ENCODE data around the gene SF3A1. TPM values are rescaled to one million over a fixed set of nuclear protein-coding genes. Genes with fewer than 3 reads are reported as not detected.

Gene SF3A1
- total and polyA plus RNA-seq, 3 experiments from 2014 or later = 139 to 241 (median 235) TPM

DNA sequence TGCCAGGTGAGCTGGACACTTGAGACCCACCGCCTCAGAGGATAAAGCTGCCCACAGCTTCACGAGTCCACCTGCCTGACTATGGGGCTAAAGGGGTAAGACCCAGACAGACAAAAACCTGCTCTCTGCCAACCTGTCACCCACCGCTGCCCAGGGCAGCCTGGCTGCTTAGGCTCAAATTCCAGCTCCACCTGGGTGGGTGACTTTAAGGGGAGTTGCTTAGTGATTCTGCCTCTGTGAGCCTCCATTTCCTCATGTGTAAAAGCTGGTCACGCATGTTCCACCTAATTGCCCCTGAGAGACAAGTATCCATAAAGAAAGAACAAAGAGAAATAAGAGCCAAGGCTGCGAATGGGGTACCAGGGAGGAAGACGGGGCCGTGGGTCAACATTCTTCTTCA, 63.7 kb downstream of the SF3A1 start:
- Histone ChIP-seq H3K36me3 (ENCODE audit: insufficient read depth, low read length) (peaks cover 34% of the 10 kb centered on the region), H3K4me3 (ENCODE audit: low read length) (no peak overlapping the region), H3K27me3 (ENCODE audit: insufficient read depth, low read length, poor library complexity, severe bottlenecking) (no peaks in the 10 kb centered on the region), H3K4me1 (ENCODE audit: insufficient read depth, low read length) (peaks cover 58% of the 10 kb centered on the region), H3K27ac (ENCODE audit: low read depth, low read length) (no peak overlapping the region), H3K9me3 (ENCODE audit: low read length) (no peaks in the 10 kb centered on the region)
- H3K36me3 Mint-ChIP-seq = peaks cover 2 to 73% (median 12%) of the 10 kb centered on the region in 3 donors
- peaks cover 0 to 1% of the 10 kb centered on the region in 2 donors for H3K27me3 Mint-ChIP-seq
- no peak for DNase-seq
- no peak overlapping the region for H3K4me3 Mint-ChIP-seq
- peak overlapping the region in 1 of 8 donors; percentile 35 for H3K27ac Mint-ChIP-seq
- CTCF ChIA-PET = interaction anchor here (0.8 to 6.8 kb wide), 3 partner anchors 13 to 185 kb away, joined by 3 to 98 read pairs (median 3); no protein-coding TSS in a partner anchor
- H3K9me3 Mint-ChIP-seq = no peaks in the 10 kb centered on the region
- POLR2A ChIA-PET = interaction anchor here (6.2 kb wide), 1 partner anchor 62 kb away, joined by 48 read pairs; the partner anchor contains the start of genes CCDC157 and SF3A1
- peaks cover 40 to 53% (median 42%) of the 10 kb centered on the region in 3 donors for H3K4me1 Mint-ChIP-seq

GRCh38 chr22:30292069-30292970, 64.4 kb downstream of the SF3A1 start:
- ChIA-PET CTCF (interaction anchor here (0.7 to 9.0 kb wide), 6 partner anchors 14 to 184 kb away, joined by 3 to 246 read pairs (median 3); partner anchors contain the start of gene RNF215), POLR2A (interaction anchor here (0.6 to 6.2 kb wide), 4 partner anchors 14 to 63 kb away, joined by 3 to 48 read pairs (median 46); partner anchors contain the start of genes CCDC157, SF3A1 and TBC1D10A)
- DNase-seq = no peak
- no peak overlapping the region for H3K4me3 Mint-ChIP-seq
- Histone ChIP-seq H3K4me1 (ENCODE audit: insufficient read depth, low read length) (peaks cover 54% of the 10 kb centered on the region), H3K27me3 (ENCODE audit: insufficient read depth, low read length, poor library complexity, severe bottlenecking) (no peaks in the 10 kb centered on the region), H3K36me3 (ENCODE audit: insufficient read depth, low read length) (peaks cover 30% of the 10 kb centered on the region), H3K27ac (ENCODE audit: low read depth, low read length) (no peak overlapping the region), H3K4me3 (ENCODE audit: low read length) (no peak overlapping the region), H3K9me3 (ENCODE audit: low read length) (no peaks in the 10 kb centered on the region)
- H3K36me3 Mint-ChIP-seq = peaks cover 2 to 66% (median 12%) of the 10 kb centered on the region in 3 donors
- peaks cover 0 to 1% of the 10 kb centered on the region in 2 donors for H3K27me3 Mint-ChIP-seq
- peak overlapping the region in 4 of 8 donors; percentile 61 to 95 (median 79) for H3K27ac Mint-ChIP-seq
- H3K9me3 Mint-ChIP-seq = no peaks in the 10 kb centered on the region
- H3K4me1 Mint-ChIP-seq = peaks cover 38 to 51% (median 40%) of the 10 kb centered on the region in 3 donors

GRCh38 chr22:30291058-30291892, 65.4 kb downstream of the SF3A1 start:
- Histone ChIP-seq H3K36me3 (ENCODE audit: insufficient read depth, low read length) (peaks cover 25% of the 10 kb centered on the region), H3K9me3 (ENCODE audit: low read length) (no peaks in the 10 kb centered on the region), H3K27ac (ENCODE audit: low read depth, low read length) (no peak overlapping the region), H3K4me1 (ENCODE audit: insufficient read depth, low read length) (peaks cover 48% of the 10 kb centered on the region), H3K4me3 (ENCODE audit: low read length) (no peak overlapping the region), H3K27me3 (ENCODE audit: insufficient read depth, low read length, poor library complexity, severe bottlenecking) (no peaks in the 10 kb centered on the region)
- Mint-ChIP-seq H3K27ac (peak overlapping the region in 6 of 8 donors; percentile 47 to 96 (median 90)), H3K4me1 (peaks cover 30 to 47% (median 32%) of the 10 kb centered on the region in 3 donors), H3K4me3 (peak overlapping the region in 3 of 7 donors; percentile 19 to 95 (median 31)), H3K36me3 (peaks cover 2 to 60% (median 12%) of the 10 kb centered on the region in 3 donors), H3K9me3 (no peaks in the 10 kb centered on the region), H3K27me3 (peaks cover 0 to 1% of the 10 kb centered on the region in 2 donors)
- ChIA-PET POLR2A (interaction anchor here (0.6 to 6.2 kb wide), 5 partner anchors 11 to 64 kb away, joined by 3 to 48 read pairs (median 45); partner anchors contain the start of genes CCDC157, SF3A1 and TBC1D10A), CTCF (interaction anchor here (0.7 to 9.0 kb wide), 11 partner anchors 9 to 195 kb away, joined by 3 to 246 read pairs (median 5); partner anchors contain the start of genes CCDC157, RNF215 and SF3A1)
- DNase-seq = no peak

DNA sequence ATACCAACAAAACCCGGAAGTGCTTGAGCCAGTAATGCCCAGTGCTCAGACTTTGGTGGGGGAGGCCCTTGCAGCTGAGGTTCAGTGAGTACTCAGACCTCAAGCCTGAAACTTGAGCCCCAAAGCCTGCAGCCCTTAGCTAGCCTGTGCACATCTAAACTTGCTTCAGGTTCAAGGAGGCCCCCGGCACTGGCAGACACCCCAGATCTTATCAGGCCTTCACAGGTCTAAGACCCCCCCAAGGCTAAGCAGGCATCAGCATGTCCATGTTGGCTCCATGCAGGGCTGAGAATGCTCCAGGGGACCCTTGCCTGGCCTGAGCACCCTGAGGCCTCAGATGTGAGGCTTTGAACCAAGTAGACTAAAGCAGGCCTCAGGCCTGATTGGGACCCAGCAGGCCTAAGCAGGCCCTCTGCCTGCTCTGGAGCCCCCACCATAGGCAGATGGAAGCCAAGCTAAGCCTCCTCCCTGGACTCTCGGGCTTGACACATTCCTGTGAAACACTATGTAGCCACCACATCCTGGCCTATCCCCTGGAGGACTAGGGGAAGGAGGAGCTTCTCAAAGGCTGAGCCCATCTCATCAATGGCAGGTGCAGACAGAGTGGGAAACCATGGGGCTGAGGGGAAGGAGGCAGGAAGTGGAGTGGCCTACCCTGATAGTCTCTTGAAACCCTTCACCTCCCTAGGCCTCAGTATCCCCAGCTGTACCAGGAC, 66.2 kb downstream of the SF3A1 start:
- Histone ChIP-seq H3K9me3 (ENCODE audit: low read length) (no peaks in the 10 kb centered on the region), H3K27me3 (ENCODE audit: insufficient read depth, low read length, poor library complexity, severe bottlenecking) (no peaks in the 10 kb centered on the region), H3K36me3 (ENCODE audit: insufficient read depth, low read length) (peaks cover 24% of the 10 kb centered on the region), H3K4me1 (ENCODE audit: insufficient read depth, low read length) (peaks cover 40% of the 10 kb centered on the region), H3K27ac (ENCODE audit: low read depth, low read length) (no peak overlapping the region), H3K4me3 (ENCODE audit: low read length) (peak overlapping the region; percentile 70)
- peak overlapping the region; percentile 87 to 97 (median 94) for H3K27ac Mint-ChIP-seq
- ChIA-PET POLR2A (interaction anchor here (0.6 to 6.2 kb wide), 8 partner anchors 12 to 97 kb away, joined by 3 to 48 read pairs (median 28); partner anchors contain the start of genes CCDC157, RNF215, SF3A1 and TBC1D10A), CTCF (interaction anchor here (0.8 to 9.0 kb wide), 14 partner anchors 10 to 196 kb away, joined by 3 to 246 read pairs (median 22); partner anchors contain the start of genes CCDC157, MTFP1, RNF215 and SEC14L2)
- H3K9me3 Mint-ChIP-seq = no peaks in the 10 kb centered on the region
- peaks cover 0 to 1% of the 10 kb centered on the region in 2 donors for H3K27me3 Mint-ChIP-seq
- peaks cover 2 to 52% (median 12%) of the 10 kb centered on the region in 3 donors for H3K36me3 Mint-ChIP-seq
- peaks cover 23 to 43% (median 26%) of the 10 kb centered on the region in 3 donors for H3K4me1 Mint-ChIP-seq
- no peak for DNase-seq
- peak overlapping the region; percentile 87 to 95 (median 90) for H3K4me3 Mint-ChIP-seq

DNA sequence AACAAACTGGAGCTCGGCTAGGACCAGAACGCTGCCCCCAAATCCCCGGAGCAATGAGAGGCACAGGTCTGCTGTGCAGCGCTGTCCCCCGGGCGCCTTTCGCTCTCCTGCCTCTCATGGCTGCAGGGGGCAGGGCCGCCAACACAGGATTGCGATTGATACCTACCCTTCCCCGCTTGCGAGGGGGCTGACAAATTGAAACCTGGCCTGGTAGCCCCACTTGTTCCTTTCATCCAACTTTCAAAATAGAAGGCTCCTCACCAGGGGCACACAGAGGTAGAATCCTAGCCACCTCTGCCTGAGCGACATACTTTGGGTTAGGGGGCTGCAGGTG, 66.7 kb downstream of the SF3A1 start:
- Mint-ChIP-seq H3K27ac (peak overlapping the region; percentile 87 to 97 (median 94)), H3K9me3 (no peaks in the 10 kb centered on the region), H3K4me1 (peaks cover 23 to 43% (median 26%) of the 10 kb centered on the region in 3 donors), H3K4me3 (peak overlapping the region; percentile 87 to 95 (median 90)), H3K27me3 (peaks cover 0 to 1% of the 10 kb centered on the region in 2 donors), H3K36me3 (peaks cover 2 to 51% (median 12%) of the 10 kb centered on the region in 3 donors)
- Histone ChIP-seq H3K27me3 (ENCODE audit: insufficient read depth, low read length, poor library complexity, severe bottlenecking) (no peaks in the 10 kb centered on the region), H3K27ac (ENCODE audit: low read depth, low read length) (peak overlapping the region; percentile 51), H3K4me1 (ENCODE audit: insufficient read depth, low read length) (peaks cover 35% of the 10 kb centered on the region), H3K9me3 (ENCODE audit: low read length) (no peaks in the 10 kb centered on the region), H3K4me3 (ENCODE audit: low read length) (peak overlapping the region; percentile 70), H3K36me3 (ENCODE audit: insufficient read depth, low read length) (peaks cover 18% of the 10 kb centered on the region)
- ChIA-PET POLR2A (interaction anchor here (2.0 to 6.2 kb wide), 7 partner anchors 12 to 98 kb away, joined by 7 to 48 read pairs (median 35); partner anchors contain the start of genes CCDC157, RNF215, SF3A1 and TBC1D10A), CTCF (interaction anchor here (1.0 to 9.0 kb wide), 14 partner anchors 10 to 197 kb away, joined by 5 to 246 read pairs (median 26); partner anchors contain the start of genes CCDC157, MTFP1, OSM and RNF215)
- DNase-seq = no peak

DNA sequence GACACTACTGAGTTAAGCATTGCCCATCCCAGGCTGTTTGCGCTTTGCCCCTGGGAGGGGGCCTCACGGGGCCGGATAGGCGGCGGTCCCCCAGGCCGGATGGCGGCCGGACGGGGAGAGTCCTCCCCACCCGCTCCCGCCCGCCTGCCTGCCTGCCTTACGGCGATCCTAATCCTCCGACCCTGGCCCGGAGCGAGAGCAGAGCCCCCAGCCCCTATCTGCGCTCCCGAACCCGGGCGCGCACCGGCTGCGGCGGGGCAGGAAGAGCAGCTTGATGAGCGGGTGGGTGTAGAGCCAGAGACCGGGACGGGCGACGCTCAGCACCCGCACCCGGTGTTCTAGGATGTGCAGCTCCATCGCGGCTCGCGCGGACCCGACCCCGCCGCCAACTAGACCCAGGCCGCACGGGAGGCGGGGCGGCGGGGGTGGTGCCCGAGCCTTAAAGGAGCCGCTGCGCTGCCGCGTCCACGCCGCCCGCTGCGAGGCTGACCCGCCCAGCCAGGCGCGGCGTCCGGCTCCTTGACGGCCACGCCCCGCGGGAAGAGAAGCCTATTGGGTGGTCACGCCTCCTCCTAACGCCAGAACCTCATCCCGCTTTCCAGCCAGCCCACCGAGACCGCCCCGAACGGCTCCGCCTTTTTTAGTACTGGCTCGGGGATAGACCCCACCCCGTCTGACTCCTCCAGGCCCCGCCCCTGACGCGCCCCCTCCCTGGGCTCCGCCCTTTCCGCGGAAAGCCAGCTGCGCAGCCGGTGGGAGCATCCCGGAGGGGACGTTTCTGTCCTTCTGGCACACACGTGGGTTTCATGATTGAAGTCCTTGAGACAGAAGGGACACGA, 67.3 kb downstream of the SF3A1 start, which contains the start of gene CASTOR1:
CASTOR1 (minus strand) TSS at position 365 of the 839 bp plus-strand sequence; CDS start at position 357, 8 bp downstream.
- Mint-ChIP-seq H3K27ac (peak within 1 kb of the TSS; percentile 89 to 97 (median 94)), H3K4me1 (peaks cover 23 to 43% (median 26%) of the 10 kb centered on the region in 3 donors)
- peak within 1 kb of the TSS; percentile 70 for H3K4me3 ChIP-seq (ENCODE audit: low read length)

More for the DNA sequence above, 67.3 kb downstream of the SF3A1 start, which contains the start of gene CASTOR1:
- ChIA-PET CTCF (interaction anchor here (1.0 to 9.0 kb wide), 26 partner anchors 10 to 197 kb away, joined by 3 to 246 read pairs (median 12); partner anchors contain the start of genes CCDC157, MTFP1, OSM and RNF215), POLR2A (interaction anchor here (1.0 to 6.2 kb wide), 10 partner anchors 13 to 135 kb away, joined by 3 to 48 read pairs (median 15); partner anchors contain the start of genes CCDC157, RNF215, SF3A1 and TBC1D10A)
- Histone ChIP-seq H3K4me1 (ENCODE audit: insufficient read depth, low read length) (peaks cover 33% of the 10 kb centered on the region), H3K27me3 (ENCODE audit: insufficient read depth, low read length, poor library complexity, severe bottlenecking) (no peaks in the 10 kb centered on the region), H3K27ac (ENCODE audit: low read depth, low read length) (peak within 1 kb of the TSS; percentile 51), H3K9me3 (ENCODE audit: low read length) (no peaks in the 10 kb centered on the region), H3K36me3 (ENCODE audit: insufficient read depth, low read length) (peaks cover 18% of the 10 kb centered on the region)
- peaks cover 2 to 50% (median 12%) of the 10 kb centered on the region in 3 donors for H3K36me3 Mint-ChIP-seq
- peaks cover 0 to 1% of the 10 kb centered on the region in 2 donors for H3K27me3 Mint-ChIP-seq
- no peaks in the 10 kb centered on the region for H3K9me3 Mint-ChIP-seq
- peak; percentile 83 to 91 (median 89) for DNase-seq
- H3K4me3 Mint-ChIP-seq = peak within 1 kb of the TSS; percentile 87 to 95 (median 90)

Data from CD8-positive, alpha-beta memory T cell (primary cell).